ENCODE results near the gene OPA3. TPM values are rescaled to one million over a fixed set of nuclear protein-coding genes. Genes with fewer than 3 reads are reported as not detected.

The OPA3 gene
- total RNA-seq, 3 donors from 2014 or later = 6.6 to 11.4 (median 7.2) TPM

DNA sequence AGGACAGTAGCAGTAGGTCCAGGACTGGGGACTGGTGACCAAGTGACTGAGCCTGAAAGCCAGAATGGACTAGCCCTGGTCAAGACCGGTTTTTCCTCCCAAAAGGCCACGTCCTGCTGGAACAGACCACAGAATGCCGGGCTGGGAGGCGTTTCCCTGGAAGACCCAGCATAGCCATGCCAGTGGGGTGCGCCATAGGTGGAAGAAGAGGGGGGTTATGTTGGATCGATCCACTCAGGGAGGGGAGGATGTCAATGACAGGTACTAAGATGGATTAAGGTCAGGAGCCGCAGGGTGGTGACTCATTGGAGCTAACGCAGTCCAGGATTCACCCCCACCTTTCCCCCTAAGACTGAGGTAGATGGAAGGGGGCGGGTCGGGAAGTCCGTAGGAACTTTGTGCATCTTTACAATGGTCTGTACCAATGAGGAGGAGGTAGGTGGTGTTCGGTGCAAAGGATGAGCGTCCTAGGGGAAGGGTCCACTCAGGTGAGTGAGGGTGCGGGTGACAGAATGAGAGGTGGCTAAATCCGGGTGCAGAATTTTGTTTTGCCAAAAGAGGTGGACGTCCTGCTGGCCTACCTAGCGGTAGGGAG lies 56.4 kb downstream of the OPA3 start:
- Histone ChIP-seq H3K9me3 (no peaks in the 10 kb centered on the region), H3K36me3 (no peaks in the 10 kb centered on the region), H3K27me3 (no peaks in the 10 kb centered on the region), H3K27ac (peak overlapping the region; percentile 73 to 83), H3K4me1 (no peaks in the 10 kb centered on the region), H3K4me3 (peak overlapping the region in 2 of 3 donors; percentile 65 to 68)
- peak in 2 of 3 donors; percentile 5 to 18 for TF ChIP-seq POLR2AphosphoS5 (IDR thresholded peaks at IDR 0.05)
- no peak for TF ChIP-seq POLR2A (IDR thresholded peaks at IDR 0.05)
- TF ChIP-seq, protein P1, sequence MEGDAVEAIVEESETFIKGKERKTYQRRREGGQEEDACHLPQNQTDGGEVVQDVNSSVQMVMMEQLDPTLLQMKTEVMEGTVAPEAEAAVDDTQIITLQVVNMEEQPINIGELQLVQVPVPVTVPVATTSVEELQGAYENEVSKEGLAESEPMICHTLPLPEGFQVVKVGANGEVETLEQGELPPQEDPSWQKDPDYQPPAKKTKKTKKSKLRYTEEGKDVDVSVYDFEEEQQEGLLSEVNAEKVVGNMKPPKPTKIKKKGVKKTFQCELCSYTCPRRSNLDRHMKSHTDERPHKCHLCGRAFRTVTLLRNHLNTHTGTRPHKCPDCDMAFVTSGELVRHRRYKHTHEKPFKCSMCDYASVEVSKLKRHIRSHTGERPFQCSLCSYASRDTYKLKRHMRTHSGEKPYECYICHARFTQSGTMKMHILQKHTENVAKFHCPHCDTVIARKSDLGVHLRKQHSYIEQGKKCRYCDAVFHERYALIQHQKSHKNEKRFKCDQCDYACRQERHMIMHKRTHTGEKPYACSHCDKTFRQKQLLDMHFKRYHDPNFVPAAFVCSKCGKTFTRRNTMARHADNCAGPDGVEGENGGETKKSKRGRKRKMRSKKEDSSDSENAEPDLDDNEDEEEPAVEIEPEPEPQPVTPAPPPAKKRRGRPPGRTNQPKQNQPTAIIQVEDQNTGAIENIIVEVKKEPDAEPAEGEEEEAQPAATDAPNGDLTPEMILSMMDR (IDR thresholded peaks at IDR 0.05) = no peak
- peak in 1 of 2 donors; percentile 50 for DNase-seq (ENCODE audit: low spot score in 2 of 2)
- intact Hi-C loops (cut with DNase I; ENCODE audit: low total_unique reads) = loop anchor here (10.0 kb wide), 1 partner anchor 107 kb away; the partner anchor contains the start of gene EML2

DNA sequence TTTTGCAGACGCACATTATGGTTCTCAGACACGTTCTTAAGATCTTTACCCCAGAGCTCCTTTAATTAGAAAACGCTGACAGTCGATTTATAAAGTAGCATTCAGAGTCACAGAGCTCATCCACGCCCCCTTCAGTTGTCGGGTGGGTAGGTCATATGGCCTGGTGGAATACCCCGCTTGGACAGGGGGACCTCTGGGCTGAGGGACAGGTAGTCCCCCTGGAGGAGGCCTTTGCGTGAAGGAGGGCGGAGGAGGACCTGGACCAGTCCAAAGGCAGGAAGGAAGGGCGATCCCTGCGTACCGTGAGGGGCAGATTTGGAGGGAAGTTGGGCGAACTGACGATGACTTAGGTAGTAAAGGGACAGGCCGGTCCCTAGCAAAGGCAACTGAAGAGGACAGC lies 56.9 kb downstream of the OPA3 start:
- Histone ChIP-seq H3K27me3 (no peaks in the 10 kb centered on the region), H3K4me1 (no peaks in the 10 kb centered on the region), H3K27ac (peak overlapping the region; percentile 73 to 83), H3K36me3 (no peaks in the 10 kb centered on the region), H3K4me3 (peak overlapping the region in 2 of 3 donors; percentile 65 to 68), H3K9me3 (no peaks in the 10 kb centered on the region)
- DNase-seq (ENCODE audit: low spot score in 2 of 2) = no peak
- TF ChIP-seq, protein P1 (IDR thresholded peaks at IDR 0.05) = no peak
- peak in 1 of 3 donors; percentile 4 for TF ChIP-seq POLR2AphosphoS5 (IDR thresholded peaks at IDR 0.05)
- intact Hi-C loops (cut with DNase I; ENCODE audit: low total_unique reads) = loop anchor here (10.0 kb wide), 1 partner anchor 107 kb away; the partner anchor contains the start of gene EML2

DNA sequence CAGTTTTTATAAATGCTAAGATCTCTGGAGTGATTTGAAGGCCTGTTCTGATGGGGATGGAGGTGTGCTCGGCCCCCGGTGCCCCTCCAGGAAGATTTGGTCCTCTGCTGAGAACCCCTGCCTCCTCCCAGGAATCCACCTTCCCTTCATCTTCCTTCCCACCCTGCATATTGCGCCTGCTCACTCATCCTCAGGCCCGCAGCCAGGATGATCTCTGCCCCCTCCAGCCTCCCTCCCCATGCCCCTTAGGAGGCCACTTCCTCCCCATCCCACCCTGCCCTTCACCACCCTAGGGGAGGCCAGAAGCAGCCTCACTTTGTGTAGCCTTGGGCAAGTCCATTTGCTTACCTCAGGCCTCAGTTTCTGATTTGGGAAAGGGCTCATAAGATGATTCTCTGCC lies 57.6 kb downstream of the OPA3 start:
- no peaks in the 10 kb centered on the region for H3K27me3 ChIP-seq
- H3K36me3 ChIP-seq = no peaks in the 10 kb centered on the region
- H3K4me3 ChIP-seq = no peak overlapping the region
- peak overlapping the region in 1 of 2 donors; percentile 30 for H3K27ac ChIP-seq
- intact Hi-C loops (cut with DNase I; ENCODE audit: low total_unique reads) = loop anchor here (10.0 kb wide), 1 partner anchor 108 kb away; the partner anchor contains the start of gene EML2
- TF ChIP-seq POLR2AphosphoS5 (IDR thresholded peaks at IDR 0.05) = no peak
- no peak for TF ChIP-seq POLR2A (IDR thresholded peaks at IDR 0.05)
- TF ChIP-seq, protein P1 (IDR thresholded peaks at IDR 0.05) = no peak
- no peaks in the 10 kb centered on the region for H3K9me3 ChIP-seq
- no peaks in the 10 kb centered on the region for H3K4me1 ChIP-seq
- no peak for DNase-seq (ENCODE audit: low spot score in 2 of 2)

DNA sequence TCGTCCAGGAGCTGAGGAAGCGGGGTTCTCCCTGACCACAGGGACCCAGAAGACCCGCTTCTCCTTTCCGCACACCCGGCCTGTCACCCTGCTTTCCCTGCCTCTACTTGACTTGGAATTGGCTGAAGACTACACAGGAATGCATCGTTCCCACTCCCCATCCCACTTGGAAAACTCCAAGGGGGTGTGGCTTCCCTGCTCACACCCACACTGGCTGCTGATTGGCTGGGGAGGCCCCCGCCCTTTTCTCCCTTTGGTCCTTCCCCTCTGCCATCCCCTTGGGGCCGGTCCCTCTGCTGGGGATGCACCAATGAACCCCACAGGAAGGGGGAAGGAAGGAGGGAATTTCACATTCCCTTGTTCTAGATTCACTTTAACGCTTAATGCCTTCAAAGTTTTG lies 58.5 kb downstream of the OPA3 start:
- Histone ChIP-seq H3K27ac (no peak overlapping the region), H3K4me3 (no peak overlapping the region), H3K36me3 (no peaks in the 10 kb centered on the region), H3K9me3 (no peaks in the 10 kb centered on the region), H3K4me1 (no peaks in the 10 kb centered on the region), H3K27me3 (no peaks in the 10 kb centered on the region)
- intact Hi-C loops (cut with DNase I; ENCODE audit: low total_unique reads) = loop anchor here (10.0 kb wide), 1 partner anchor 109 kb away; the partner anchor contains the start of gene EML2
- peak in 1 of 2 donors; percentile 65 for DNase-seq (ENCODE audit: low spot score in 2 of 2)
- TF ChIP-seq POLR2AphosphoS5 (IDR thresholded peaks at IDR 0.05) (no peak), POLR2A (IDR thresholded peaks at IDR 0.05) (no peak)
- TF ChIP-seq, protein P1 (IDR thresholded peaks at IDR 0.05) = no peak

DNA sequence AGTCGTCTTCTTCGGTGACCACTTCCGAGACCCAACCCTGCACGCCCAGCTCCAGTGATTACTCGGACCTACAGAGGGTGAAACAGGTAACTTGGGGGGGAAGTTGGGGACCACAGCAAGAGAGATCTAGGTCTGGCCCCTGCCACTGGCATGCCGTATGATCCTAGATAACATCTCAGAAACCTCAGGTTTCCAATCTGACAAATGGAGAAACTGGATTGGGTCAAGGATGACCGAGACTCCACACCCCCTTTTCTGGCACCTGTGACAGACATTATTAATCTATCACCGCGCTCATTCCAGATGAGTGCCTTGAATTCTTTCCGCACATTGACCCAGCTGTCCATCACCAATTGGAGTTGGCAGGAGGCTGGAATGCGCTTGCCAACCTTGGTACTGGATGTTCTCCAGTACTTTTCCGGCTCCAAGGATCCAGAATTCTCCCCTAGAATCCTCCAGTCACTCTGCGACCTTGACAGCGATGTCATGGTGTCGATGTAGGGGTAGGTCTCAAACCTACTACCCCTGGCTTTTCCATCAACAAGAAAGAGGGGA lies 60.0 kb downstream of the OPA3 start:
- Histone ChIP-seq H3K36me3 (no peaks in the 10 kb centered on the region), H3K27me3 (no peaks in the 10 kb centered on the region), H3K4me3 (no peak overlapping the region), H3K4me1 (no peaks in the 10 kb centered on the region), H3K9me3 (no peaks in the 10 kb centered on the region), H3K27ac (no peak overlapping the region)
- TF ChIP-seq POLR2A (IDR thresholded peaks at IDR 0.05) (no peak), POLR2AphosphoS5 (IDR thresholded peaks at IDR 0.05) (no peak)
- TF ChIP-seq, protein P1 (IDR thresholded peaks at IDR 0.05) = no peak
- intact Hi-C loops (cut with DNase I; ENCODE audit: low total_unique reads) = loop anchor here (10.0 kb wide), 1 partner anchor 110 kb away; the partner anchor contains the start of gene EML2
- no peak for DNase-seq (ENCODE audit: low spot score in 2 of 2)
